Ecto neural progenitor cell (in vitro differentiated cells): Measurements from ENCODE around the gene HLCS.

Experiments used
- DNase-seq: peaks from one replicate; pipeline ENCODE4 v3.0.0-alpha.2; 2018; ENCODE audit warnings: low spot score

Gene HLCS

DNA sequence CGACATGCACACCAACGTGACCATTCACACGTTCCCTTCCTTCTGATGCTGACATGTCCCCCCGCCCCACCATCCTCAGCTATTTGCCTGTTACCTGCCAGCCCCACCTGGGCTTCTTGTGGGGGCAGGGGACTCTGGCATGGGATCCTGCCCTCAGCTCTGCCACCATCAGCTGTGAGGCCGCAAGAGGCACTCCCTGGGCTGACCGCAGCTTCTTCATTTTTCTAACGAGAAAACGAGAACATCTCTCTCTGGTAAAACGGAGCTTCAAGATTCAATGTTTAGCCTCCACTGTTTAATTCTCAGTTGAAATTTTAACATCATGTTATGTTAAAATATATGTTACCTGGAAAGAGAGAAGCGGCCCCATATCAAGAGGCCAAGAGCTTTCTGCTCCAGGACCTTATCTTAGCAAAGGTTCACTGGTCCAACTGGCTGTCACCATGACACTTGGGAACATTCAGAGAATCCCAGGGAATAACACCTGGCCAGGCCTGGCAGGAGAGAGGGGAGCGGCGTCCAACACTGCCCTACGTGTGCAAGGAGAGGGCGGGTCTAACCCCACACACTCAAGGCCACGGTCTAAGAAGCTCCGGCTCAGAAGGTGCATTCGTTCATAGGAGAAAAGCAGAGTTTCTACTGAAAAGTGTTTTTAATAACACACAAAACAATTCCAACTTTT lies 51.3 kb downstream of the HLCS start:
- no peak for DNase-seq

DNA sequence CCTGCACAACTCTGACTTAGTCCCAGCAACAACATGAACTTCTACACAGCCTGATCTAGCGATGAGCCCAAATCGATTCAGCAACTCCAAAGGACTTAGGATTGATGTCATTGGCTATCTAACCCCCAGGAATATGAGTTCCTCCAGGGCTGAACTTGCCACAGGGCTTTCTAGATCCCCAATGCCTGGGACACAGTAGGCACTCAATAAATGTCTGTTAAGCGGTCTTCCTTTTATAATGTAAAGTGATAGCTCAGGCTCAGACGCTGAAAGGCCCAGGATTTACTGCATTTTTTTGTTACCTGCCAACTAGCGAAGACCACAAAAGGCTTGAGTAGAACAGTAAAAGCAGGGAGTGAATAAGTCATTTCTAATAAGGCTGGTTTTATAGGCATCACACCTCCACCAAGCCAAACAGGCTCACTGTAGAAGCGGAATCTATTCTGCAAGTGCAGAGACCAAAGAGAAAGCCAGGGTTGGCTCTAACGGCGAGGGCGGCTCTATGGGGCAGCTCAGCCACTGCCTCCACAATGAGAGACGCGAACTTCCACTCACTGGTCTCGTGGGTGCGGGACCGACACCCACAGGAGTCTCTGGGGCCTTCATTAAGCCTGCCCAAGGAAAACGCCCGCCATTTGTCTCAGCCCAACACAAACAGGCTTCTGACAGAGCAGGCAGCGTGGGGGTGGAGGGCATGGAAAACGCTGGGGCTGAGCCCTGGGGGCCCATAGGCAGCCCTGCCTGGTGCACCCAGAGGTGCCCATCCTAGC lies 52.0 kb downstream of the HLCS start:
- no peak for DNase-seq

DNA sequence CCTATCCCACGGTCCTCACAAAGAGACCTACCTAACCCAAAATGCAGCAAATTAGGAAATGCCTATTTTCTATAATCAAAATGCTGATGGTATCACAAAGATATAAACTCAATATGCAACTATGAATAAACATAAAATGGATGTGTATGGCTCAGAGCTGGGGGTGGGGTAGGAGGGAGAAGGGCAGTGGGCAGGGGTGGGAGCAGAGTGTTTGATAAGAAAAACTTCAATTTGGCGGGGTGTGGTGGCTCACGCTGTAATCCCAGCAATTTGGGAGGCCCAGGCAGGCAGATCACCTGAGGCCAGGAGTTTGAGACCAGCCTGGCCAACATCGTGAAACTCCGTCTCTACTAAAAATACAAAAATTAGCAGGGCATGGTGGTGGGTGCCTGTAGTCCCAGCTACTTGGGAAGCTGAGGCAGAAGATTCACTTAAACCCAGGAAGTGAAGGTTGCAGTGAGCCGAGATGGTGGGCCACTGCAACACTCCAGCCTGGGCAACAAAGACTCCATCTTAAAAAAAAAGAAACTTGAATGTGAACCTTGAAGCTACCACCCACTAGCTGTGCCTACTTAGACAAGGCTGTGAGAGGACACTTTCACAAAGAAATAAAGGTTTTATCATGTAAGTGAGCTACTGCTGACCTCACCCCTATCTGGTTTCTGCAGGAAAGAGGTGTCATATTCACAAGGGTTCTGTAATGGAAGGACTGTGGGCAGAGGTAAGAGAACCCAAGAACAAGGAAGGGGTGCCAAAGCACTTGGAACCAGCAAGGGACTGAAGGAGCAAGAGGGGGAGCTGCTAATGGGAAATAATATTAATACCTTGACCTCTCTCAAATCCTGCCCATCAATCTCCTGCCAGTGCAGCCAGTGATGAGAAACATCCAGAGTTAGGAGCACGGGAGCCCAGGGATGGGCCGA lies 53.0 kb downstream of the HLCS start:
- no peak for DNase-seq

DNA sequence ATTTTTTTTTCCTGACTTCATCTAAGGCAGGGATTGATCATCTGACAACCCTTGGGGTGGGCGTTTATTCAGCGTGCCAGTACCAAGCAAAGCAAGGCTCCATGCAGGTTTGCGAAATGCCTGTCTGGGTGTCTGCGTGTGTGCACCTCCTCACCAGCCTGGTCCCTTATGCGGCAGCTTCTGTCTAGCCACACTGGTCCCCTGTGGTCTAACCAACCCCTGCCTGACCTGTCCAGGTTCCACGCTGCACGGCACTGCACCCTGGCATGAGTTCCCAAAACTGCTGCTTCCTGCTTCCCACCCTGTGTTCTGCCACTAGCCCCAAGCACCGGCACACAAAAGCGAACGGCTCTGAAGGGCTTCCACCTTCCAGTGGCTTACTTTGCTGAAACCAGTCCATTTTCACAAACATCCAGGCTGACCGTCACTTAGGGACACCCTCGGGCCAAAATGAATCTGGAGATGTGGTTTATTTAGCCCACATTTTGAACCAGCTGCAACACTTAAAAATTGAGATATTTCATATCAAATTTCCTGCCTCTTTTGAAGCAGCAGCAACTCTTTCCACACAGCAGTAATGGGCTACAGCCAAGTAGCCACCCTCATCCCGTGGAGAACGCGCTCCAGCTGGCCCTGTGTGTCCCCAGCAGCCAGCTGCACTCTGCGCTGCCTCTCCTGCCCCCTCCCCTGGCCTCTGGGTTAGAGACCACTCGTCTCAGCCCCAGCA lies 55.7 kb downstream of the HLCS start:
- DNase-seq = no peak

DNA sequence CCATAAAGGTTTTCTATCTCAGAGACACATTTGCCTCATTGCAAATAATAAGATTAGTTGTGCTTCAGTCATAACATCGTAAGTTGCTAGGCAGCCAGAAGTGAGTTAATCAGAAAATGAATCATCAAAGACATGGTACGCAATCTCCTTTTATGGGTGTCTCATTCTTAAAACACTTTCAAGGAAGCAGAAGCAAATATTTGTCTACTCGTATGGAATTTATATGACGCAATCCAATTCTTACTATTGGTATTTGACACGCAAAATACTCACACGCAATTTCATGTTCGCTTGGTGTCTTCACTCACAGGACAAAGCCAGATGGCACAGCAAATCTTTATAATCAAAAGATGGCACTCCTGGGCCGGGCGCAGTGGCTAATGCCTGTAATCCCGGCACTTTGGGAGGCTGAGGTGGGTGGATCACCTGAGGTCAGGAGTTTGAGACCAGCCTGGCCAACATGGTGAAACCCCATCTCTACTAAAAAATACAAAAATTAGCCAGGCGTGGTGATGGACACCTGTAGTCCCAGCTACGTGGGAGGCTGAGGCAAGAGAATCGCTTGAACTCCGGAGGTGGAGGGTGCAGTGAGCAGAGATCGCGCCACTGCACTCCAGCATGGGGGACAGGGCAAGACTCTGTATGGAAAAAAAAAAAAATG lies 56.4 kb downstream of the HLCS start:
- DNase-seq = no peak

DNA sequence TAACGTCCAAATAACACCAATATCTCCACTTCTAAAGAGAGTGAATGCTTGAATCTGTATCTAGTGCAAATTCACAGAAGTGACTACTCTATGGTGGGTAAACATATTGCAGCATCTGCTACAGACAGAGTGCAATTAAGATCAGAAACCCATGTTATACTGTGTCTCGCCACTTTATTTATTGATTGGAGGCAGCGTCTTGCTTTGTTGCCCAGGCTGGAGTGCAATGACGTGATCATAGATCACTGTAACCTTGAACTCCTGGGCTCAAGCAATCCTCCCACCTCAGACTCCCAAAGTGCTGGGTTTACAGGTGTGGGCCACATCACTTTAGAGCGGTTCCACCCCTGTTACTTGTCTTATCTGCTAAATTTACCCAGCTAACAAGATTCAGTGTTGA lies 57.0 kb downstream of the HLCS start:
- DNase-seq = no peak

DNA sequence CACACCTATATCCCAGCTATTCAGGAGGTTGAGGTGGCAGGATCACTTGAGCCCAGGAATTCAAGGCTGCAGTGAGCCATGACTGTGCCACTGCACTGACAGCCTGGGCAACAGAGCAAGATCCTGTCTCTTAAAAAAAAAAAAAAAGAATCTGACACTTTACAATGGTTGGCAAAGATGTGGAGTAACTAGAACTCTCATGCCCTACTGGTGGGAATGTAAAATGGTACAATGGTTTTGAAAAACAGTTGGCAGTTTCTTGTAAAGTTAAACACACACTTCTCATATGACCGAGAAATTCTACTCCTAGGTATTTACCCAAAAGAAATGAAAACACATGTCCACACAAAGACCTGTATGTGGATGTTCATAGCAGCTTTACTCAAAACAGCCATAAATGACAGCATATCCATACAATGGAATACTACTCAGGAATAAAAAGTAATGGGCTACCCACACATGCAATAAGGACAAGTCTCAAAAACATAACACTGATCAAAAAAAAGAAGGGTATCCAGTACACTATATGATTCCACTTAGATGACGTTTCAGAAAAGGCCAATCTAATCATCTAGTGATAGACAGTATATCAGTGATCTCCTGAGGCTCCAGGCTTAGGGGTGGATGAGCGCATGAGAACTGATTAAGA lies 58.1 kb downstream of the HLCS start:
- DNase-seq = no peak

DNA sequence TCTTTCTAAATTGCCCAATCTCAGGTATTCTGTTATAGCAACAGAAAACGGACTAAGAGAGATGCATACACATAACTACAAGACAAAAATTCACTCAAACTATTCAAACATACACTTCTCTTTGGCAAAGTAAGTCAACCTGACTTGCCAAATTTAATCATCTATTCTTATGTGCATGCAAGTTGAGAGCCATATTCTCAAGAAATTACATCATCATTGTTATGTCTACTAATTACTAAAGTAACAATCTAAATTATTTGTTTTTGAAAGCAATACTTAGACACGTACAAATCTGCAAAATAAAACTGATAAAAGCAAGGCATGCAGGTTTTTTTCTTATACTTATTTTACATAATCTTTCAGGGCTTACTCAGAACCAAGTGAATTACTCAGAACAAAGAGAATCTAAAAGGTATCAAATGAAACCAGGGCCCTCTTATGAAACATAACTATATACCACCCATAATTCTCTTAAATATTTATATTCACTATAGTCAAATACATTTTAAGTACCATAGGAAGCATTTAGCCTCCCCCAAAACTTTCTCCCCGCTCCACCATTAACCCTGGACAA lies 62.3 kb downstream of the HLCS start:
- no peak for DNase-seq

DNA sequence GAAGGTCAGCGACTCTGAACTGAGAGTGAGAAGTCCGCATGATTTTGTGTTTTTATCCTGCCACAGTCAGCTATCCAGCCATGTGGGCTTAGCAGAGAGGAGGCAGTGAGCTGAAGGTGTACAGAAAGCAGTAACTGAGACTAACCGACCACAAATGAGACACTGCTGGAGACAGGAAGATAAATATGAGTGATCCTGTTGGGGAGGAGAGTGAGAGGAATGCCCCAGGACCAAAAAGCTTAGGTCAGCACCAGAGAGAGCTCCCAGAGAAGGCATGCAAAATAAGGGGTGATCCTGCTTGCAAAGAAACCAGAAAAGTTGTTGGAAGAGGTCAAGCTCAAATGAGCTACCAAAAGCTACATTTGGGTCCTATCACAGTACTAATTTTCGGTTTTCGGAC lies 63.7 kb downstream of the HLCS start:
- DNase-seq = no peak

DNA sequence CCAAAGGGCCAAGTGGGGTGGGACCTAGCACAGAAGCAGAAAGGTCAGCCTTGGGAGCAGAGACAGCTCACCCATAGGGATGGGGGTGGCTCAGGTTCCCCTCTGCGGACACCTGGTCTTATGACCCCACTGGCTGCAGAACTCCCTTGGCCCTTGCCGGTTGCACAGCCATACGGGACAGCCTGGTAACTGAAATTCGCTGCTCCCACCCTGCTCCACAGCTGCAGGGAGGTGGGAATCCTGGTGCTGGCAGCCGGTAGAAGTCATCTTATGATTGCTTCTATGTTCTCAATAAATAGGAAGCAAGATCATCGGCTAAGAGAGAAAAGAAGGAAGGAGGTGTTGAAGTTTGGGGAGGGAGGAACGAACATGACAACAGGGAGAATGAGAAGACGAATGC lies 64.1 kb downstream of the HLCS start:
- DNase-seq = no peak

DNA sequence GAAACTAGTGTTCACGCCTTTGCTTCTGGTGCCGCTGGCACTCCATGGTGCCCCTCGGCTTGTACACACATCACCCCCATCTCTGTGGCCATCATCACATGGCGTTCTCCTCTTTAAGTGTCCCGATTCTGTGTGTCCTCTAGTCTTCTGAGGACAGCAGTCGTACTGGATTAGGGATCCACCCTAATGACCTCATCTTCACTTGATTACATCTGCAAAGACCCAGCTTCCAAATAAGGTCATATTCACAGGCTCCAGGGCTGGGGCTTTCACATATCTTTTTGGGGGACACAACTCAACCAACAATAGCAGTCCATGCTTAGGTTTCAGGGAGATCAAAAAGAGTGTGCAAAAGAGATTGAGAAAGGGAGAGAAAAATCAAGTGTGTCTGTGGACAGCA lies 64.9 kb downstream of the HLCS start:
- DNase-seq = no peak

DNA sequence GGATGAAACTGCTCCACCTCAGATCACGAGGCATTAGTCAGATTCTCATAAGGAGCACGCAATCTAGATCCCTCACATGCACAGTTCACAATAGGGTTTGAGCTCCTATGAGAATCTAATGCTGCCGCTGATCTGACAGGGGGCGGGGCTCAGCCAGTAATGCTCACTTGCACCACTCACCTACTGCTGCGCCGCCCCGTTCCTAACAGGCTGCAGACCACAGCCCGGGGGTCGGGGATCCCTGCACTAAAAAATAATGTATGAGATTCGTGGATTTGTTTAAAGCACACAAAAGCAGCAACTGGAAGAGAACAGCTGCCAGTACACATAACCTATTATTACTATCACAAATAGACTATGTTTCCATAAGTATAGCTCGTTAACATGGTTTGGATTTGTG lies 72.9 kb downstream of the HLCS start:
- DNase-seq = no peak

DNA sequence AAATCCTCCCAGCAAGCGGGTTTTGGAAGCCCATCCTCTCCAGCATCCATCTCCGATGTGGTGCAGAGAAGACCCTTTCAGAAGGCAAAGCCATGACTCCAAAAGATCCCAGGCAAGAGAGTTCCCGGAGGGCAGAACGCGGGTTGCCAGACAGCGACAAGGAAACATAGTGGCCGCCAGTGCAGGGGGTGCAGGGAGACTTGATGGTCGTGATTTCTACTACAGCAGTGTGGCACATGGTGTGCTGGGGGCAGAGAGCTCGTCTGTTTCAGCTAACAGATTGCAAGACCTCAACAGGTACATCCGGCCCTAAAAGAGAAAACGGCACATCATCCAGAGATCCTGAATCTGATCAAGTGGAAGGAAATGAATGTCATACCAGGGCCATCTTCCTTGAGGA lies 74.3 kb downstream of the HLCS start:
- DNase-seq = no peak

DNA sequence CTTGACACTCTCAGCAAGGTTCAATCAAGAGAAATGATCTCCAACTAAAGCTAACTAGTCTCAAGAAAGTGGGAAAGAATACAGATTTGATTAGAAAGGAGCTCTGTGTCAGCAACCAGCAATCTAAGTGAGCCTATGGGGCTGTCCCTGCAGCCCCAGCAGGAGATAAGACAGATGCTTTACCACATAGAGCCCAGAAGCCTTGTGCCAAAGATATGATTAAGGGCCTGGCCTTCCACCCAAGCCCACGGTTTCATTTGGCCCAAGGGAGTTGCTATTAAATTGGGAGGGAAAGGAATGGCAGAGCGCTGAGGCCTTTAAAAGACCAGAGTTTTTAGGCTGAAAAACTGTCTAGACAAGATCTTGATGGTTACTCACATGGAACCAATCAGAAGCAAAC lies 74.8 kb downstream of the HLCS start:
- DNase-seq = no peak

DNA sequence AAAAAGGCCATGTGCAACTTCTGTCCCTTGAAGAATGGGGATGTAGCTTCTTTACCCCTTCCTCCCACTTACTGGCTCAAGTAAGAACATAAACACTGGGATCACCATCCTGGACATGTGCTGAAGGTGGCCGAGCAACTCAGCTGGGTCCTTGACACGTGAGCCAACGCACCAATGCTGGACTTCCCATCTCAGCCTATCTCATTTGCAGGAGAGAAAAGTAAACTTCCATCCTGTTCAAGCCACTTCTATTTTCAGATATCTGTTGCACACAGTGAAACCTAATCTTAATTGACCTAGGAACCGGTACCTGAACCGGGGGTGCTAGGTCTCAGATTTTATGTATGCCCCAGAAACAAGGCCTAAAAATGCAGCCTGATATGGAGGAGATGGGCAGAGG lies 75.3 kb downstream of the HLCS start:
- no peak for DNase-seq

DNA sequence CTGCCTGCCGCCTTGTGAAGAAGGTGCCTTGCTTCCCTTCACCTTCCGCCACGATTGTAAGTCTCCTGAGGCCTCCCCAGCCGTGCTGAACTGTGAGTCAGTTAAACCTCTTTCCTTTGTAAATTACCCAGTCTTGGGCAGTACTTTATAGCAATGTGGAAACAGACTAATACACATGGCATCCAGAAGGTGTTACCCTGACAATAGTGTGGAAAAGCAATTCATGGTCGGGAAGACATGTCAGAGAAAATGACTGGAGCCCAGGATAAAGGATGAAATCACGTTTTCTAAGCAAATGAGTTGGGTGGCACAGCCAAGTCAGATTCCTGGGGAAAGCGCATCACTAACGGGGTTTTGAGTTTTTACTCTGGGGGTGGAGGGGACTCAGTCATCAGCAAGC lies 76.4 kb downstream of the HLCS start:
- DNase-seq = no peak

DNA sequence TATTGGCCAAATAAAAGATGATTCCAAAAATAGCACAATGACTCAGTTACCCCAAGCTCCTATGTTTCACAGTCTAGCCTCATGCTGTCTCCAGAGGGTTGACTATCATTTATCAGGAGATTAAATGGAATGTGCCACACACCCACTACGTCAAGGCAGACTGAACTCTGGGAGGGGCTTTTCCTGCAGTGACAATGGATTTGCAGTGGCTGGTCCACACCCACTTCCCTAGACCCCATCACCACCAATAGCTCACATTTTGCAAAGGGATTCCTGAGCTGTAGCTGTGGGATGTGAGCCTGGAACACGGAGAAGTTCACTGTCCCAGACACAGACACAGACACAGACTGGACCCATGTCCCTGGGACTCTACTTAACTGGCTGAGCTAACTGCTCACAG lies 77.1 kb downstream of the HLCS start:
- no peak for DNase-seq

DNA sequence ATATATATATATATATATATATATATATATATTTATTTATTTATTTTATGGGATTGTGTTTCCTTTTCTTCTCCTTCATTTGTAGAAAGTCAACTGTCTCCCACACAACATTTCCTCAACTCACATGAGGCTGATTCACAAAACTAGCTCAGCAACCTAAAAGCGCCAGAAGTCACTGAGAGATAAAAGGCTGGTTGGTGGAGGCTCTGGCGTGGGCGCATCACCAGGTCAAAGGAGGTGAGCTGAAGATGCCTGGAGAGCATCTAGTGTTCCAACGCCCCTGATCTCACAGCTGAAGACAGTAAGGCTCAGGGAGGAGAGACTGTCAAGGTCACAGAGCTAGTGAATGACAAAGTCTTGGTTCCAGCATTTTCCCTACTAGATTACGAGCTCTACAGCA lies 78.0 kb downstream of the HLCS start:
- no peak for DNase-seq

DNA sequence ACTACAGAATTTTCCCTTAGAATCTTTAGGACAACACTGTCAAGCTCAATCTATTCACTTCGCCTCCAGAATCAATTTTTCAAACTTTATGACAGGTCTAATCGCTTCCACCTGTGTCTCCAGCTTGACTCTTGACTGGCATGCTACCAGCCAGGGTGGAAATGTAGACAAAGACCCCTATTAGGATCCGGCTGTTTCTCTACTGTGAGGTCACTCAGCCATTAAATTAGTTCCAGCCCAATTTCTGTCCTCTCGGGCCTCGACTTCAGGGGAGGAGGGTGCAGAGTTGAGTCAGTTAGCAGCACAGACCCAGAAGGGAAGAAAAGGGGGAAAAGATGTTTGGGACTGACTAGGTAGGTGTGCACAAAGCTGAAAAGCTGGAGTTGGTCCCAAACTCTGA lies 78.5 kb downstream of the HLCS start:
- DNase-seq = no peak

DNA sequence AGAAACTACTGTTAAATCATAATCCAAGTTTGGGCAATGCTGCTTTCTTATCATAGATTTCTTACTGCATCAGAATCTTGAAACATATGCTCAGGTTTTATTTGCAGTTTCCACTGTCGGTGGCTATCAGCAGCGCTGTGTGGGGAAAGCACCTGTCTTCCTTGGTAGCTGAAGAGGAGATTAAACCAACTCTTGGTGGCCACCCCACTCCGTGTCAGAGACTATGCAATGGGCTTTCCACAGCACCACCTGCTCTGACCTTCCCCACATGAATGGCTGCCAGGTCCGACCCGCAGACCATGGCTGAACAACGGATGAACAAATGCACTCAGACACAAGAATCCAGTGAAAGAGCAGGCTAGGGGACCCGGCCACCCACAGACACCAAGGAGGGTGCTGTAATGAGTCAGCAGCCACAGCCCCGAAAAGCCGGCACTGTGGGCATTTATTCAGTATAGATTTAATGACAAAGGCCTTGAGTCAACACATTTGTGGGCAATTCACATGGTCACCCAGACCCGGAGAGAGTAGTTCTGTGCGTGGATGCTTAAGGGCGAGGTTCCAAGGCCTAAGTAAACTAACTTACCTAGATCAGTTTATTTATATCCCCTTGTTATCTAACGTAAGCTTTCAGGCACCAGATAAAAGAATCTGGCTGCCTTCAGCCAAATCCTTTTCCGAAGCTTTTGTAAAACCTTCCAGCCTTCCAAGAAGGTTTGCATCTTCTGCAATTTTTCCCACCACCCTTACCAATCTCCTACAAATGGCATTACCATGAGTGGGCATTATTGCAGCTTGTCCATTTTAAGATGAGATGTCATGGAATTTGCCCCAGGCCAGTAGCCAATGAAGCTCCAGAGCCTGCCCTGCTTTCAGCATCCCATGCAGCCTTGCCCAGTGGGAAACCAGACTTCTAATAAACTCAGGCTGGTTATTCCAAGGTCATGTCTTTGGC lies 82.7 kb downstream of the HLCS start:
- DNase-seq = no peak
